GM21360 (cell line): ENCODE results near the gene TENM4.
"Not testable (repeated sequence)": the region's sequence is repeated elsewhere in the genome, so short reads cannot be mapped to it uniquely, and the experiment has no call there.

Experiments used
- ATAC-seq: cut with Tn5 transposase; IDR thresholded peaks from one replicate; pipeline ENCODE4 v1.9.1; 2021; ENCODE audit warnings: mild to moderate bottlenecking, moderate library complexity; ENCODE audit not compliant: unreplicated experiment

The TENM4 gene

DNA sequence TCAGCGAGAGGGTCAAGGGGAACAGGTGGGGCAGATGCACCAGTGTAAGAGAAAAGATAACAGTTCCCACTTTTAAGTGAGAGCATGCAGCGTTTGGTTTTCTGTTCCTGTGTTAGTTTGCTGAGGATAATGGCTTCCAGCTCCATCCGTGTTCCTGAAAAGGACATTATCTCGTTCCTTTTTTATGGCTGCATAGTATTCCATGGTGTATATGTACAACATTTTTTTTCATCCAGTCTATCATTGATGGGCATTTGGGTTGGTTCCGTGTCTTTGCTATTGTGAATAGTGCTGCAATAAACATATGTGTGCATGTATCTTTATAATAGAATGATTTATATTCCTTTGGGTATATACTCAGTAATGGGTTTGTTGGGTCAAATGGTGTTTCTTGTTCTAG lies 218.7 kb downstream of the TENM4 start:
- not testable (repeated sequence) for ATAC-seq

DNA sequence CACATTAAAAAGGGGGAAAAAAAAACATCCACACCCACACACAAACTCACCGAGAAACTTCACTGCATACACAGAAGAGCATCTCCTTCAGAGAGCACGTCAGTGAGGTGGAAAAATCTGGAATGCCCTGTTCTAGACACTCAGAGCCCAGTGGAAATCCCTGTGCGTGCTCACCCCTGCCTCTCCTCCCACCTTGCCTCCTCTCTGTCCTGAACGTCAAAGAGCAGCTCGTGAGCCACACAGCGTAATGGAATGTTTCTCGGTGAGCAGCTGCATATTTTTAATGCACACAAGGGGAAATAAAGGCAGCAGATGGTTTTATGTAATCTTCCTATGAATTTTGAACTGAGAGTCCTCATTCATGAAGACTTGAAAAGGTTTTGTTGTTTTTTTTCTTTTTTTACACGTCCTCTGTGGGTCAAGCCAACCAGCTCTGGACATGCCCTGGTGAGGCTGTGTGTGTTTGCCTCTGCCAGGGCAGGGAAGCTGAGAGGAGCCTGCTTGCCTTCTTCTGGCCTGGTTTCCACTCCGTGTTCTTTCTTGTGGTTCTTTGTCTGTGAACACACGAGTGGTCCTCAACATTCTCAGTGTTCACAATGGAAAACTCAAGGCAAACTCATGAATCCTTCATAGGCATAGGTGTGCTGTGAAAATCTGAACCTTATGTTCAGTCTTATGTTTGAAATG lies 219.2 kb downstream of the TENM4 start:
- ATAC-seq, result no peak

DNA sequence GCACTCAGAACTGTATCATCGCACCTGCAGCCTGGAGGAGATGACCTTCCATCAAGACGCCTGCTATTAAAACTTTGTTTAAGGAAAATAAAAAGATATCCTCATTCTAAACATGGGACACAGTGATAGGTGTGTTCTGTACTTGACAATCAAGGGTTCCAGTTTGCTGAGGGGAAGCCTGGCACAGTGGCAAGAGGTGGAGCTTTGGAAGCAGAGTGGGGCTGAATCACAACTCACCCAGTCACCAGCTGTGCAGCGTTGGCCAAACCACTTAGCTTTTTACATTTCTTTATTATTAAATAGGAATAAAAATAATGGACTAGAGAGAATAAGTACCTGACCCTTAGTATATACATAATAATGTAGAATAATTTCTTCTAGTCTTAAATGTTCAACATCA lies 220.7 kb downstream of the TENM4 start:
- ATAC-seq, result no peak

DNA sequence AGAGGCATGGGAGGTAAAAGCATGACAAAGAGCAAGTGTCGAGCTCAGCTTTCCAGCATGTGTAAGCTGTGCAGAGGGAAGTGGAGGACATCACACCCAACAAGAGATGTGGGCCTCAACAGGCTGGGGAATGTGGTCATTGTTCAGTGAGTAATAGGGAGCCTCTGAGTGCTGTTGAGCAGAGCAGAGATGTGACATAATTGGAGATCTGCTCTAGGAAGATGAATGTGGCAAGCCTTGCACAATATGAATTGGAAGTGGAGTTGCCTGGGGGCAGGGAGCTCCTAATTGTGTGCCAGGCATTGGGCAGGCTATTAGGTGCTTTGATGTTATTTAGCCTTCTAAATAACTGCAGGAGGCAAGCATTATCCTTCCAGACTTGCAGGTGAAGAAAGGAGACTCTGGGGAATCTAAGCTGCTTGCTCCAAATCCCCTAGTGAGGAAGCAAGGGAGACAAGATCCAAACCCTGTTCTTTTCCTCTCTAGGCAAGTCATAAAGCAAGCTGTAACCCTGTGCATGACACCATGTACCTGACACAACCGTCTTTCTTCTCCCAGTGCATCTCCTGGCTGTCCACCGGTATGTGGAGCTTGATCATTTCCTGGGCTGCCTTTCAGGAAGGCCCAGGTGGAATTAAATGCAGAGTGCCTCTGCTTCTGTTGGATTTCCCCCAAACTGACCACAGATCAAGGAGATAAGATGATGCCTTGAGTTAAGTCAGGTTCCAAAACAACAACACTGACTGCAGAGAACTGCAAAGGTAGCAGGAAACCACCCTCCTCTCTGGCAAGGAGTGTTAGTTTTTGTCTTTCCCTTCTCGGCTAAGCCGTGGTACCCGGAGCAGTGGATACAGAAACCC lies 221.4 kb downstream of the TENM4 start:
- no peak for ATAC-seq

DNA sequence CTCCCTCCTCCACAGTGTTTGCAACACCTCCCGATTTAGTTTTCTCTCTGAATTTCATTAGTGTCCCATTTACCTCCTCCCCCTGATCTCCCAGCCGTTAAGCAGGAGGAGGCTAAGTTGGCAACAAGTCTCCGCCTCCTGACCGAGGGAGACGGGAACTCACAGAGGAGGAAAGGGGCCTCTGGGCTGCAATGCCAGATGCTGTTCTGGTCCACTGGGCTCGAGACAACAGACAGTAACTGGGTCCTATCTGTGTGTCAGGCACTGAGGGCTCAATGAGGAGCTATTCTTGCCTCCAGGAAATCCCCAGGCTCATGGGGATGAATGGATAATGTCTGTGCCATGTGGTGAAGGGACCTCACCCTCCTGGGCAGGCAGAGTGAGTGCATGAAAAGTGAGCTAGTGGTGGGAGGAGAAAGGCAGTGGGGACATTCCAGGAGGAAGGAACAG lies 228.1 kb downstream of the TENM4 start:
- peak; percentile 43 for ATAC-seq

DNA sequence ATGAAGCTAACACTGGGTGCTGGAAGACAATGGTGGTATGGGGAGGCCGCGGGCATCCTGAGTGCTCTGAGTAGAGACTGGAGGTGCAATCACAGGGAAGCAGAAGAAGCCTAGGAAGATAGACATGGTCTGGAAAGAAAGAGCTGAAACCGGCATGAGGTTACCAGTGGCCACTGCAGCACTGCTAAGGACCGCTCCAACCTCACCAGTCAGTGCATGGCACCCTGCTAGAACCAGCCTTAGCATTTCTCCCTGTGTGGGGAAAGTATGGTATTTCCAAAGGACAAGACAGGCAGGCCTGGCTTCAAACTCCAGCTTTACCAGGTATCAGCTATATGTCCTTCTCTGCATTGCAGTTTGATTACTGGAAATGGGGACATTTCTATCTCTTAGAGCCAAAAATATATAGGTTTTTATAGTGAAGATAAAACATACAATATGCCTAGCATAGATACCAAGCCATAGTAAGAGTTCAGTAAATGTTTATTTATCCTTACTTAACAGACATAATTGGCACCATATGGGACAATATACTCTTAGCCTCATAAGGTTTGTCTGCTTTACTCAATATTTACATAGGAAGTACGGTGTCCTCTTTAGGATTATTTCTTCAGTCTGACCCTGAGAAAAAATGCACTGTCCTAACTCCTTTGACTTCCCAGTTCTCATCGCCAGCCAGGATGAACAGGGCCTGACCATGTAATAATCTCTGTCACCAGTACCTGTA lies 231.1 kb downstream of the TENM4 start:
- no peak for ATAC-seq

DNA sequence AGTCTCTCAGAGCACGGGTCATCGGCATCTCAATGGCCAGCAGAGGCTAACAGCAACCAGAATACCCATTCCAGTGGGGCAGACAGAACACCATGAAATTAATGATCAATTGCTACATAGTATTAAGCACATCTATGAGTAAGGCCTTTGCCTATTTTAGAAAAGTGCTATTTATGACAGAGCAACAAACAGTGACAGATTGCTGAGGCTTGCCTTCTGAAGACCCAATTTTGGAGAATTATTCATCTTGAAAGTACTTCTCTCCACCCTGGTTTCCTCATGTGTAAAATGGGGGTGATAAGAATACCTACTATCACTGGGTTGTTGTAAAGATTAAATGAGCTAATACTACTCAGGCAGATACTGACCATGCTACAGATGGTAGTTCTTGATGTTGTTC lies 232.7 kb downstream of the TENM4 start:
- peak; percentile 64 for ATAC-seq

DNA sequence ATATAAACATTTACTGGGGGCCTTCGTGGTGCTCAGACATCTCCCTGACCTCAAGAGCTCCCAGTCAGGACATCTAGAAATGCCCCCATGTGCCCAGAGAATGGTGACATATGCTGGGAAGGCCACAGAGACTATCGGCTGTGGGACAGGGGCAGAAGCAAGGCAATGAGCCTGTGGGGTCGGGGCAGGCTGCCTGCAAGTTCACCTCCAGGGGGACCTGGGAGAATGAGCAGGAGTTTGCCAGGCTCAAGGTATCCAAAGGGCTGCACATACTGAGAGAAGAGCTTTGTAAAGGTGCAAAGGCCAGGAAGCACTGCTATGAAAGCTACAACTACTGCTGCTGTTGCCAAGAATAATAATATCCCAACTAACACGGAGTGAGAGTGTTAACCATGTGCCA lies 233.9 kb downstream of the TENM4 start:
- ATAC-seq, result no peak

DNA sequence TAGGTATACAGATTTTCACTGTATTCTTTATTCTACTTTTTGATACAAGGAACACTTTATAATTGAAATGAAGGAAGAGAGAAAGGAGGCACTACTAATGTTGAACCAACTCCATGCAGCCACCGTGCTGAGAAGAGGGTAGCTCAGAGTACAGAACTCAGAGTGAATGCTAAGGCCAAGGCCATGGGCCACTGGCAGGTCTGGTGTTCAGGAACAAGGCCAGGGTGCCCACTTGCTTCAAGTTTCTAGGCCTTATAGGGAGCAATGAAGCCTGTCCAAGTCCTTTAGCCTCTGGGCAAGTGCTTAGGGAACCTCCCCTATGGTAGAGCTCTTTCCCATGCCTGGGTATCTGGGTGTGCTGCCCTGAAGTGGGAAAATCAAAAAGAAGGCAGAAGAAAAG lies 235.0 kb downstream of the TENM4 start:
- ATAC-seq, result no peak

DNA sequence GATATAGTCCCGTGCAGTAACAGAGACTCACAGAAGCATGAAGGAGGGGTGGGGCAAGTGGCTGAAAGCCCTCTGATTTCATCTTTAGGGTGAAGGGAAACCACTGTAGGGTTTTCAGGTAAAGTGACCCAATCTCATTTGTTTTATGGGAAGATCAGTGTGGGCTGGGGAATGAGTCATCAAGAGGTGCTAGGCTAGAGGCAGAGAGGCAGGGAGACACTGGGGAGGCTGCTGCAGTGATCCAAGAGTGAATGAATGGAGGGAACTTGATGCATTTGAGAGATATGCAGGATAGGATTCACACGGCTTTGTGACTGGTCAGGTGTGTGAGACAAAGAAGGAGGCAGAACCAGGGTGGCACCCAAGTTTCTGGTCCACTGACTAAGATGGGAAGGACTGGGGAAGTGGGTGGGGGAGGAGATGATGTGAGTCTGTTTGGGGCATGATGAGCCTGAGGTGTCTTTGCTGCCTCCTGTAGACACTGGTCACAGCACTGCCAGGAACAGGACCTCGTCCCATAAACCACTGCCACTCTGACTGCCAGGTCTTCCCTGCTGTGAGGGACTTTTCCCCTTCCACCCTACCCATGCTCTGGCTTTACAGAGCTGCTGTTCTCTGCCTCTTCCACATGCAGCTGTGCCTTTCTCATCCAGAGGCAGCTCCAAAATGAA lies 239.0 kb downstream of the TENM4 start:
- peak; percentile 73 for ATAC-seq

DNA sequence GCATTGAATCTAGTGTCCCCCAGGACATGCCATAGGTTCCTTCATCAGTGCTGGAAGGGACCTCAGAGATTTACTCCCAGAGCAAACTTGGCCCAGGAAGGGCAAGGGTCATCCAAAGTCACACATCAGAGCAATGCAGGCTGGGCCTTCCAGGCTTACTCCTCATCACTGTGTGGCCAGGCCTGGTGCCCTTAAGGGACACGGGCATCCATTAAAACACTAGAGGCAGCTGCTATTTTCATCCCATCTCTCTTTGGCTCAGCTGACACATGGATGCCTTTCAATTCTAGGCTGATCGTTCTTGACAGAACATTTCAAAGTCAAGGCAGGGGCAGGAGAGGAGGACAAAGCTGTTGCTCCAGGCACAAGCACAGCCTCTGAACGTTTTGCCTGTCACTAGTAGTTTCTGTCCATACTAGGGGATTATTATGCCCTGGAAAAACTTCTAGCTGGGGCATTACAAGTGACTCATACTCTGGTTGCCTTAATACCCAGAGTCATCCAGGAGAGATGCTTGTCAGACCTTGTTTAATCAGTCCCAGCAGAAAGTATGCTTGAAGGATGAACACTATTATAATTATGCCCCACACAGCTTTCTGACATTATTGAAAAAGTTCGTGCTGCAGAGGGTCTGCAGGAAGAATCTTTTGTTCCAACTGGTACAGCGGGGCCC lies 240.3 kb downstream of the TENM4 start:
- ATAC-seq, result no peak

DNA sequence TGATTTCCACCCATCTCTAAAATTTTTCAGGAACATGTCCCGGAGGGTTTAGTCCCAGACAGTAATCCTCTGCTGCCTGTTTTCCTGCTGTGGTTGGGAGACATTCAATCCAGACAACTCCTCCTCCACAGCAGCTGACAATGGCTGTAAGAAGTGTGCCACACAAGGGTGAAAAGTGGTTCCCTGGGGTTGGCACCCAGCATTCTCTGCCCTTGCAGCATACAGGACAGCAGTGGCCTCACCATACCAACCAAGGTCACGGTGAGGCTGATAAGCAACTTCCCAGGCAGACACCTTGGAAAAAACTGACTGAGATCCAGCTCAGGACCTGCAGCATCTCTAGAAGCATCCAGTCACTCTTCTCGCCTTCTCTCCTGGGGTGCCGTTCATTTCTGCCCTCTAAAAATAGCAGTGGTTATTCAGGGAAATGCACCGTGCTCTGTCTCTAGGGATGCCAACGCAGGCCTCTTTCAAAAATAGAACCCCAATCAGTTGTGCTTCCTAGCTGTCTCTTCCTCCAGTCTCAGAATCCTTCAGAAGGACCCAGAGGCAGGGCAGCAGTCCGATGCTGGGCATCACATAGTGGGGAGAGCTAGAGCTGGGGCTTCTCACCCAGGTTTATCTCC lies 241.0 kb downstream of the TENM4 start:
- no peak for ATAC-seq

DNA sequence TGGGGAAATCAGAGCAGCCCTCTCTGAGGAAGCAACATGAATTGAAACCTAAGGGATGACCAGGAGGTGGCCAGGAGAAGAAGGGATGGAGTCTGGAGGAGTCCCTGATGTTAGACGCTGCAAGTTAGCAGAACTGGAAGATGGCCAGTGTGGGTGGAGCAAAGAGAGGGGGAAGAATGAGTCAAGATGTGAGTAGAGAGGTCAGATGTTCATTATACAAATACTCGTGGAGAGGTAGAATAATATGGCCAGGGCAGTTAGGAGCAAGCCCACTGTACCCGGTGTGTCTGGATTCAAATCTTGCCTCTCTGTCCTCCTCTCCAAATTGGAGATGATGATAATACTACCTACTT lies 242.0 kb downstream of the TENM4 start:
- ATAC-seq, result no peak

DNA sequence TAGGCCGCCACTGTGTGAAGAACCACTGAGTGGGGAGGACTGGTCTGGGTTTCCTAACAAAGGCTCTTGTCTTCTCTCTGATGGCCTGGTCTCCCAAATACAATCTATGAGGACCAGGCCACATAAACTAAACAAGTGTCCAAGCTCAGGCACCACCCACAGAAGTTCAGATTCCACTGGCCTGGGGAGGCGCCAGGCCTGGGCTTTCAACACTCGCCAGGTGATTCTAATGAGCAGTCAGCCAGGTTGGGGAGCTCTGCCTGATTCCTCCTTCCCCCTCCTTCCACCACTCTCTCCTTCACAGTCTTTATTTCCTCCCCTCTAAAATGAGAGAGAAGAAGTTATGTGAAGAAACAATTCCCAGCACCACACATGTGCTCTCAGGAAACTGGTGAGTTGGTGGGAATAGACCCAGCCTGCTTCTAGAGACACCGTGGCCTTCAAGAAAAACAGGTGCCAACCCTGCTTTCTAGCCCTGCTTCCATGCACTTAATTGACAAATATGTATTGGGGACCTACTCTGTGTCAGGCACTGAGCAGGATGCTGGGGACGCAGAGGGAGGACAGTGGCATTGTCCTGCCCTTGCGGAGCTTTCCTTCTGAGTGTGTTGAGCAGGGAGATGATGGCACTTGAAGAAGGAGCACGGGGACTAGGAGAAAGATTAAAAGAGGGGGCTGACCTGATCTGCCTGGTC lies 242.5 kb downstream of the TENM4 start:
- no peak for ATAC-seq

DNA sequence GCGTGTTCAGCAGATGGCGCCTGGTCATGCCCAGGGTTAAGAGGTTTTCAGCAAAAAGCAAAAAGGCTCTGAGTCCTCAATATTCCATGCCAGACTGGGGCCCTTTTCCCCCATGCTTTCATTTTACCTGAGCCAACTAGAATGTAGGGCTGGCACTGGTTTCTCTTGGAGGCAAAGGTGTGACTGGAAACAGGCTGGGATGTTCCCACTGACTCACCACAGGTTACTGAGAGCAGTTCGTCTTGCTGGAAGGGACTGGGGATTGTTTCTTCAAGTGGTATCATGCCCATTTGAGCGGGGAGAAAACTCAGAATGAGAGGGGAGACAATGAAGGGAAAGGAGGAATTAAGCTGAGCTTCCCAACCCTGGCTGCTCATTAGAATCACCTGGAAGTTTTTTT lies 243.9 kb downstream of the TENM4 start:
- ATAC-seq, result no peak

DNA sequence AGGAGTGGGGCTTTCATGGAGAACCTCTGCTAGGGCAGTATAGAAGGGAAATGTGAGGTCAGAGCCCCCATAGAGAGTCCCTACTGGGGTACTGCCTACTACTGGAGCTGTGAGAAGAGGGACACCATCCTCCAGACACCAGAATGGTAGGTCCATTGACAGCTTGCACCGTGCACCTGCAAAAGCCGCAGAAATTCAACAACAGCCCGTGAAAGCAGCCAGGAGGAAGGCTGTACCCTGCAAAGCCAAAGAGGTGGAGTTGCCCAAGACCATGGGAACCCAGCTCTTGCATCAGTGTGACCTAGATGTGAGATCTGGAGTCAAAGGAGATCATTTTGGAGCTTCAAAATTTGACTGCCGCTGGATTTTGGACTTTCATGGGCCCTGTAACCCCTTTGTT lies 245.6 kb downstream of the TENM4 start:
- ATAC-seq, result no peak

DNA sequence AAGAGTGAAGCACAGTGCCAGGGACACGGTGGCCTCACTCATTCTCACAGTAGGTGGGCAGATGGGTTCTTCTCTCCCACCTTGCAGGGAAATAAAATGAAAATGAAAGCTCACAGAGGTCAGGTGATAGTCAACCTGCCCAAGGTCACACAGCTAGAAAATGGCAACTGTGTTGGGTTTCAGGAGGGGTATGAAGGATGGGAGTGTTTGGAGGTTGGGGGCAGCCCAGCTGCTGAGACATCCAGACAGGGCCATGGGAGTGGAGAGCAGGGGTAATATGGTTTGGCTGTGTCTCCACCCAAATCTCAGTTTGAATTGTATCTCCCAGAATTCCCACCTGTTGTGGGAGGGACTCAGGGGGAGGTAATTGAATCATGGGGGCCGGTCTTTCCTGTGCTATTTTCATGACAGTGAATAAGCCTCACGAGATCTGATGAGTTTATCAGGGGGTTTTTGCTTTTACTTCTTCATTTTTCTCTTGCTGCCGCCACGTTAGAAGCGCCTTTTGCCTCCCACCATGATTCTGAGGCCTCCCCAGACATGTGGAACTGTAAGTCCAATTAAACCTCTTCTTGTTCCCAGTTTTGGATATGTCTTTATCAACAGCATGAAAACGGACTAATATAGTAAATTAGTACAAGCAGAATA lies 247.0 kb downstream of the TENM4 start:
- peak; percentile 56 for ATAC-seq

DNA sequence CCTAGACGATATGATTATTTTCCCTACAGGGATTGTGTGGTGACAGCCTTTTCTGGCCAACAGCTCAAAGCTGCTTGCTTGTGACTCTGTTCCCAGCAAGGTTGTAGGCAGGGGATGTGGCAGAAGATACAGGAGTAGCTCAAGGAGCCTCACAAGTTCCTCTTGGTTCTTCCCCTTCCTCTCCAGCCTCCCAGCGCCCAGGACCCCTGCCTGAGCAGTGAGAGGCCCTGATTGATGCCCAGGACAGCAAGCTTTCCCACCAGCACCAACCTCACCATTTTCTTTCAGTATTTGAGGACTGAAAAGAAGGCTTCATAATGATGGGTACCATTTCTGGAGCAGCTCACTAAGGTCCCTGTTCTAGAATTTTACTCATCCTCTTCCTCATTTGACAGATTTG lies 248.0 kb downstream of the TENM4 start:
- ATAC-seq, result no peak

DNA sequence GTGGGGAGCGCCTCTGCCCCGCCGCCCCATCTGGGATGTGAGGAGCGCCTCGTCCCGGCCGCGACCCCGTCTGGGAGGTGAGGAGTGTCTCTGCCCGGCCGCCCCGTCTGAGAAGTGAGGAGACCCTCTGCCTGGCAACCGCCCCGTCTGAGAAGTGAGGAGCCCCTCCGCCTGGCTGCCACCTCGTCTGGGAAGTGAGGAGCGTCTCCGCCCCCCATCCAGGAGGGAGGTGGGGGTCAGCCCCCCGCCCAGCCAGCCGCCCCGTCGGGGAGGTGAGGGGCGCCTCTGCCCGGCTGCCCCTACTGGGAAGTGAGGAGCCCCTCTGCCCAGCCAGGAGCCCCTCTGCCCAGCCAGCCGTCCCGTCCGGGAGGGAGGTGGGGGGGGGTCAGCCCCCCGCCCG lies 249.1 kb downstream of the TENM4 start:
- ATAC-seq, result not testable (repeated sequence)
